M059J (cell line): ENCODE data around the gene GLTP. TPM values are rescaled to one million over a fixed set of nuclear protein-coding genes. Genes with fewer than 3 reads are reported as not detected.
A peak's percentile ranks its signal among the peaks of the same experiment; 100 is the strongest.
"Not testable (repeated sequence)": the region's sequence is repeated elsewhere in the genome, so short reads cannot be mapped to it uniquely, and the experiment has no call there.

Experiments used
- DNase-seq: peaks from one replicate; pipeline ENCODE4 v3.0.0-alpha.2; 2012; ENCODE audit warnings: low read depth
- total RNA-seq: library from RNA; depleted of rRNA; stranded (reverse); fragments of >200 nt; shearing (Covaris generic); gene quantifications from 2 replicates; pipeline ENCODE4 v1.2.3, GENCODE V29; 2014

GLTP gene
- total RNA-seq, 1 experiment from 2014 or later: 53.9 TPM

- no peak for DNase-seq
Measured at GRCh38 chr12:109878247-109878625, 2.1 kb downstream of the GLTP start.

DNA sequence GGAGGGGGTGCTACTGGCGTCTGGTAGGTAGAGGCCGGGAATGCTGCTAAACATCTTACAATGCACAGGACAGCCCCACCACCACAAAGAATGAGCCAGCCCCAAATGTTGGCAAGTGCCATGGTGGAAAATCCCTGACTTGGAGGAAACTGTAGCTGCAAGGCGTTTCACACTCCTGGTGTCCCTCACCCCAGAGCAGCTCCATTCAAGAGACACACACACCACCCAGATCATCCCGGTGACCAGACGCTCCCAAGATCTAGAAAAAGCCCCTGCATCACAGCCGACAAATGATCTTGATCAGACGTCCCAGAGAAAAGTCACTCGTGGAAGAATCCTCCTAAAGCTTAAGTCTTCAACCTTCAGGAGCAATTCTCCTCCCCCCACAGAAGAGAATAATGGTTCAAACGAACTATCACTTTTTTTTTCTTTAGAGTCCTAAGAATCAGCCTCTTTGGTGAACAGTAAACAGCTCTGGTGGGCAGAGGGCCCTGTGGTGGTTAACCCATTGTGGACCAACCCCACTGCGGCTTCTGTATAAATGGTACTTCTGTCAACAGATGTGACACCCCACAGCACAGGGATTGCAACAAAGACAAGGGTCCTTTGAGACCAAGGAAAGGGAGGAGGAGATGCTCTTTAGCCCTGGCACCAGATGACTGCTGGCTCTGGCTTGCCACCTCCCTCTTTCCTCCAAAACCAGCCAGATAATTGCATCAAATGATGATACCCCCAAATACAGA lies 2.7 kb downstream of the GLTP start:
- DNase-seq: no peak

GRCh38 chr12:109876406-109876805 lies 3.9 kb downstream of the GLTP start:
- DNase-seq: no peak

DNA sequence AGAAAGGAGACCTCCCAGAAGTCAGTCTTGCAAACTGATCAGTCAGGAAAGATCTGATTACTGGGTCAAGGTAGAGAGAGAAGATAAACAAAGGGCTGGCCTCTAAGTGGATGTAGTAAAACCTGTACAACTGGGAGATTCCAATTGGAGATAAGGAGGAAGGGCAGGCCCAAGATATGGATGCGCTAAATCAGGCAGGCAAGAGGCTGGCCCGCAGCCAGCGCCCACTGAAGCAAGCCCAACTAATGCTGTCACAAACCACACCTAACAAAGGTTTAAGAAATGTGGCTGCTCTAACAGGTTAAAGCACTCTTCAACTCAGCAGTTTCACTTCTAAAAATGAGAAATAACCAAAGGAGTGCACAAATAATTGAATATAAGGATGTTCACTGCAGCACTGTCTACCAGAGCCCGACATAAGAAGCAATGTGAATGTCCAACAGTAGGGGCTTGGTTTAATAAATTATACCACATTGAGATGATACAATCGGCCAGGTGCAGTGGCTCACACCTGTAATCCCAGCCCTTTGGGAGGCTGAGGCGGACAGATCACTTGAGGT lies 4.7 kb downstream of the GLTP start:
- DNase-seq: peak; percentile 52

DNA sequence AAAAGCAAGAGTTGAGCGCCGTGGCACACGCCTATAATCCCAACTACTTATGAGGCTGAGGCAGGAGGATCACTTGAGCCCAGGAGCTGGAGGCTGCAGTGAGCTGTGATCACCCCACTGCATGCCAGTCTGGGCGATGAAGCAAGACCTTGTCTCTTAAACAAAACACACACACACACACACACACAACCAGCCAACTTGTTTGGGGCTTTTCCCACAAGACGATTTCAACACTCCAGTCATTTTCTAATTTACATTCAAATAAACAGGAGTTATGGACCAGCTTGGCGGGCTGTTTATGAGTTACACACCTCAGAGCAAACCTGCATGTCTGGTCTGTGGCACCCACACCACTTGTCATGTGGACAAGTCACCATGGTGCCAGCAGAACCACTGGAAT lies 6.7 kb downstream of the GLTP start:
- DNase-seq: no peak

- DNase-seq: no peak
Measured at GRCh38 chr12:109871668-109872314, 8.6 kb downstream of the GLTP start.

GRCh38 chr12:109870648-109871047 lies 9.7 kb downstream of the GLTP start:
- peak; percentile 34 for DNase-seq

- no peak for DNase-seq
Measured at GRCh38 chr12:109868182-109869051, 11.9 kb downstream of the GLTP start.

- no peak for DNase-seq
Measured at GRCh38 chr12:109864916-109865315, 15.4 kb downstream of the GLTP start.

DNA sequence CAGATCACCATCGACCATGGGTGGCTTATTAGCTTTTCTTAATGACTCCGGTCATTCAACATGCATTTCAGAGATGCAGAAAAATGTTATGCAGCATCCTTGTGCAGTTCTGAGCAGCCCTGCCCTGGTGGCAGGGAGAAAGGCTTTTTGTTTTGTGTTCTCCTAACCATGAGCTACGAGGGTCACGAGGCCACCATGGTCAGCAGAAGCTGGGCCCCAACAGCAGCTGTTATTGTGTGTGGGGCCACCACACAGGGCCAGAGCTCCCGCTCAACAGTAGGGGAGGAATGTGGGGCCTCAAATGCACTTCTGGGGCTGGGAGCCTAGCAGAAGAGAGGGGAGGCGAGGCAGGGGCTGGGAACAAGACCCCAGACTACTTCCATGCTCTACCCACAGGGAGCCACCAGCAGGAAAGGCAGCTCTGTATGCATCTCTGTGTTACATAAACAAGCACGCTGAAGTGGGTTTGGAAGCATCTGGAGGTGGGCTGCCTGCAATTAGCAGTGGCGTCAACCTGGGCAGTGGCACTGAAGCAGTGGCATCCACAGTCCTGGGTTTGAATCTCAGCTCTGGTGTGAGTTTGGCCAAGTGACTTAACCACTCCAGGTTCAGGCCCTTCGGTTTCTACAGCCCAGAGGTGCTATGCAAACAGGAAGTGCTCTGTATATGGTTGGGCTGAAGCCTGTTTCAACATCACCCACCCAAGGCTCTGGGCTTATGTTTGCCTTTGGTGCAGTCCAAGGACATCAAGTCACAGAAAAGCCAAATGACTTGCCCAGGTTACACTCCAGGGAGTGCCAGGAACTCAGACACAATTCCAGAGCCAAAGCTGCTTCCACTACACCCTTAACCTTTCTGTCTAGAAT lies 16.3 kb downstream of the GLTP start:
- DNase-seq: no peak

GRCh38 chr12:109862491-109862890 lies 17.9 kb downstream of the GLTP start:
- DNase-seq: not testable (repeated sequence)

DNA sequence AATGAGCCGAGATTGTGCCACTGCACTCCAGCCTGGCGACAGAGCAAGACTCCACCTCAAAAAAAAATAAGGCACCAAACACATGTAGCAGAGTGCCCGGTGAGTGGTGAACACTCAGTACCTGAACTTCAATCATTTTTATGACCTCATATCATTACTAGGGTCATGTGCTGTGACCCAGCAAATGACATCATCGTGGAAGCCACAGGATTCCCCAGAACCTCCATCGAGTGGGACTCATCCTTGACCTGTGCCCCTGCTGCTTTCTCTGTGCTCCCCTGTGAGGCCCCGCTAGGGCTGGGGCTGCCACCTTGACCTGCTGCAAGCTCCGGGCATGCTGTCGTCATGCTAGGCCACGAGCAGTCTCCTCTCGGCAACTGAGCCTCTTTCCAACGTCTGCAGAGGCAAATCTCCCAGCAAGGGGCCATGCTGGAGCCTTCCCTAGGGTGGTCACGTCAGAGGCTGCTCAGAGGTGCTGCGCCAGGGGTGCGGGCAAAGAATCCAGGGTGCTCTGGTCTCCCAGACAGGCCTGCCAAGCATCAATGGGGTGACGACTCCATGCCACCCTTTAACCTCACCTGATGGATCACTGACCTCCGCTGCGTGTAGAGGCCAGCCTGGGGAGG lies 18.5 kb downstream of the GLTP start:
- peak; percentile 37 for DNase-seq

- DNase-seq: no peak
Measured at GRCh38 chr12:109860977-109861376, 19.4 kb downstream of the GLTP start.

- peak; percentile 14 for DNase-seq
Measured at GRCh38 chr12:109858764-109859163, 21.6 kb downstream of the GLTP start.

DNA sequence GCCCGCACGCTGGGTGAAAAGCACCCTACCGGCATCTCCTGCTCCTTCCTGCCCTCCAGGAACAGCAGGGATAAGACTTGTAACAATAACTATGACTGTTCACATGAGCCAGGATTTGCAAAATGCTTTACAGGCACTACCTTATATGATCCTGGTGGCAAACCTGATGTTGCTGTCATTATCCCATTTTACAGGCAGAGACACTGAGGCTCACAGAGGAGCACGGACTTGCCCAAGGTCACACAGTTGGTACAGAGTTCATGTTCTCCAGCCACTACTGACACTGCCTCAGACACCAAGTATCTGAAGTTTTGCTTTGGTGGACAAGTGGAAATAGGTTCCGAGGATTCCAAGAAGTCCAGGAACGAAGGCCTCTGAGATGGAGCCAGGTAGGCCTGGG lies 22.6 kb downstream of the GLTP start:
- DNase-seq: no peak

GRCh38 chr12:109855377-109855776 lies 25.0 kb downstream of the GLTP start:
- DNase-seq: no peak

DNA sequence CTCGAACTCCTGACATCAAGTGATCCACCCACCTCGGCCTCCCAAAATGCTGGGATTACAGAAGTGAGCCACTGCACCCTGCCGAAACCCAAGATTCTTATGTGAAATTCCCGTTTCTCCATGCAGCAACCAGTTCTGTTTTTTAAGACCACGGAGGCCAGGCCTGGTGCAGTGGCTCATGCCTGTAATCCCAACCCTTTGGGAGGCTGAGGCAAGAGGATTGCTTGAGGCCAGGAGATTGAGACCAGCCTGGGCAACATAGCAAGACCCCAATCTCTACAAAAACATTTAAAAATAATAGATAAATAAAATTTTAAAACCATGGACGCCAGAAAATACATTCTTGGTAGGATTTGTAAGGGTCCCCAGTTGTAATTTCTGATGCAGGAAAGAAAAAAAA lies 29.8 kb downstream of the GLTP start:
- not testable (repeated sequence) for DNase-seq

DNA sequence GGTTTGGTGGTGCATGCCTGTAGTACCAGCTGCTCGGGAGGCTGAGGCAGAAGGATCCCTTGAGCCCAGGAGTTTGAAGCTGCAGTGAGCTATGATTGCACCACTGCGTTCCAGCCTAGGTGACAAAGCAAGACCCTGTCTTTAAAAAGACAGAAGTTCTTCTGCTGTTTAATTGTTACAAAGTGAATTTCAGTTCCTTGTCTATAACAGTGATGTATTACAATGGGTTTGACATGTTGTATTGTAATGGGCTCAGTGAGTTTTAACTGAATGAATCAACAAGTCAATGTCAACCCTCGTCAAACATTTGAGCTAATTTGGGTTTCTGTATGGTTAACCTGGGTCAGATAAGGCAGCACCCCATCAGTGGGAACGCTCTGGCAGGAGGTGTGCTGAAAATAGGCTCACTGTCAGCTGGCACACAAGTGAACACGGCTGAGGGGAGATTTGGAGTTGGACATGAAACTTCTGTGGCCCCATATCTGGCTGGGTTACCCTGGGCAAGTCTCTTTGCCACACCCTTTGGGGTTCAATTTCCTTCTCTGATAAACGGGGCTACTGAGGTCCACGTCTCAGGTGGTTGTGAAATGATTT lies 33.1 kb downstream of the GLTP start:
- DNase-seq: no peak

GRCh38 chr12:109845824-109846205 lies 34.5 kb downstream of the GLTP start:
- no peak for DNase-seq
